HCT116 (cell line): ENCODE results near the gene LGALS12.

Source experiments
- CBX3 ChIP-seq: IDR thresholded peaks from 2 replicates; pipeline ENCODE4 v1.6.1; 2012; ENCODE audit warnings: low read depth
- CTCF ChIP-seq, 3 experiments: fragments of 200-600 bp in 1 of 3; sonication (generic) in 1 of 3; IDR thresholded peaks in 2 of 3; conservative IDR thresholded peaks in 1 of 3; 2 replicates each; pipeline ENCODE4 v1.5.1; 2012 to 2017; ENCODE audit warnings: low read depth in 2 of 3, low read length in 2 of 3, antibody characterized with exemption in 1 of 3, borderline replicate concordance in 1 of 3, control low read depth in 1 of 3, mild to moderate bottlenecking in 1 of 3, mixed read lengths in 1 of 3, mixed run types in 1 of 3, moderate library complexity in 1 of 3; ENCODE audit not compliant: insufficient read depth in 1 of 3
- EZH2phosphoT487 ChIP-seq: fragments of 200-600 bp; IDR thresholded peaks from 2 replicates; pipeline ENCODE4 v1.6.1; 2018; ENCODE audit warnings: antibody characterized with exemption, borderline replicate concordance
- MAX ChIP-seq: IDR thresholded peaks from 2 replicates; pipeline ENCODE4 v1.6.1; 2012
- POLR2A ChIP-seq: IDR thresholded peaks from 2 replicates; pipeline ENCODE4 v1.7.0; 2011; ENCODE audit warnings: borderline replicate concordance; ENCODE audit not compliant: insufficient read depth, insufficient read length; ENCODE audit errors: extremely low read depth
- POLR2AphosphoS5 ChIP-seq: IDR thresholded peaks from 2 replicates; pipeline ENCODE4 v1.6.1; 2011; ENCODE audit warnings: mild to moderate bottlenecking, low read depth, low read length, moderate library complexity
- RAD21 ChIP-seq: IDR thresholded peaks from 2 replicates; pipeline ENCODE4 v1.6.1; 2012; ENCODE audit warnings: low read depth, mild to moderate bottlenecking
- ZFX ChIP-seq: fragments of 450-650 bp; IDR thresholded peaks from 2 replicates; pipeline ENCODE4 v1.6.1; 2017

GRCh38 chr11:63532117-63532516 lies 26.2 kb downstream of the LGALS12 start:
- TF ChIP-seq POLR2A (no peak), MAX (no peak), CTCF (IDR thresholded peaks at IDR 0.05 in 2 of 3, conservative IDR thresholded peaks at IDR 0.05 in 1 of 3; ENCODE audit: borderline replicate concordance in 1 of 3, insufficient read depth in 1 of 3, low read depth in 2 of 3, low read length in 2 of 3) (no peak), CBX3 (no peak), POLR2AphosphoS5 (no peak), EZH2phosphoT487 (no peak), ZFX (no peak), RAD21 (no peak)
